SK-N-SH treated with all-trans-retinoic acid at 6 μM for 48 hours (cell line): ENCODE data around the gene PICK1.
A peak's percentile ranks its signal among the peaks of the same experiment; 100 is the strongest.

Source experiments
- ATAC-seq: fragments of 200-7000 bp; cut with Tn5 transposase; 3 replicates; pipeline ENCODE4 v1.9.1; 2020; ENCODE audit warnings: mild to moderate bottlenecking, moderate library complexity
- BACH2 ChIP-seq: fragments of 250-450 bp; sonication (Bioruptor Pico); IDR thresholded peaks from 2 replicates; pipeline ENCODE4 v1.9.0; 2021; ENCODE audit warnings: mild to moderate bottlenecking, borderline replicate concordance
- CSDC2 ChIP-seq: fragments of 250-450 bp; sonication (Bioruptor Pico); IDR thresholded peaks from 2 replicates; pipeline ENCODE4 v1.5.0; 2020; ENCODE audit warnings: mild to moderate bottlenecking, moderate library complexity
- ESRRG ChIP-seq: fragments of 250-450 bp; sonication (Bioruptor Pico); IDR thresholded peaks from 2 replicates; pipeline ENCODE4 v1.6.1; 2021; ENCODE audit warnings: mild to moderate bottlenecking
- GLIS3 ChIP-seq: fragments of 250-450 bp; sonication (Bioruptor Pico); IDR thresholded peaks from 2 replicates; pipeline ENCODE4 v1.5.0; 2020; ENCODE audit warnings: mild to moderate bottlenecking, moderate library complexity
- ISL1 ChIP-seq: fragments of 250-450 bp; sonication (Bioruptor Pico); IDR thresholded peaks from 2 replicates; pipeline ENCODE4 v2.1.2; 2022; ENCODE audit warnings: mild to moderate bottlenecking, moderate library complexity
- OSR1 ChIP-seq: fragments of 250-450 bp; sonication (Bioruptor Pico); IDR thresholded peaks from 2 replicates; pipeline ENCODE4 v1.8.0; 2022; ENCODE audit warnings: moderate library complexity, mild to moderate bottlenecking, inconsistent platforms
- PPARA ChIP-seq: fragments of 250-450 bp; sonication (Bioruptor Pico); IDR thresholded peaks from 2 replicates; pipeline ENCODE4 v1.5.0; 2020; ENCODE audit warnings: mild to moderate bottlenecking, borderline replicate concordance
- RARB ChIP-seq: fragments of 250-450 bp; sonication (Bioruptor Pico); IDR thresholded peaks from 2 replicates; pipeline ENCODE4 v1.8.0; 2021; ENCODE audit warnings: mild to moderate bottlenecking, moderate library complexity
- SNAI2 ChIP-seq: fragments of 250-450 bp; sonication (Bioruptor Pico); IDR thresholded peaks from 2 replicates; pipeline ENCODE4 v1.5.0; 2020; ENCODE audit warnings: mild to moderate bottlenecking, moderate library complexity
- TCF4 ChIP-seq: fragments of 250-450 bp; sonication (Bioruptor Pico); IDR thresholded peaks from 2 replicates; pipeline ENCODE4 v1.8.0; 2021; ENCODE audit warnings: mild to moderate bottlenecking, moderate library complexity, borderline replicate concordance
- TOX ChIP-seq: fragments of 250-450 bp; sonication (Bioruptor Pico); IDR thresholded peaks from 2 replicates; pipeline ENCODE4 v1.8.0; 2021; ENCODE audit warnings: mild to moderate bottlenecking, moderate library complexity, borderline replicate concordance
- ZC3H10 ChIP-seq: fragments of 250-450 bp; sonication (Bioruptor Pico); IDR thresholded peaks from 2 replicates; pipeline ENCODE4 v1.5.1; 2021; ENCODE audit warnings: mild to moderate bottlenecking, moderate library complexity
- ZFP3 ChIP-seq: fragments of 250-450 bp; sonication (Bioruptor Pico); IDR thresholded peaks from 2 replicates; pipeline ENCODE4 v1.5.0; 2020; ENCODE audit warnings: mild to moderate bottlenecking, moderate library complexity
- ZFP30 ChIP-seq: fragments of 450-650 bp; formaldehyde crosslinking; IDR thresholded peaks from 2 replicates; pipeline ENCODE4 v1.5.0; 2022; ENCODE audit warnings: mild to moderate bottlenecking, moderate library complexity
- ZNF565 ChIP-seq: fragments of 450-650 bp; formaldehyde crosslinking; conservative IDR thresholded peaks from 2 replicates; pipeline ENCODE4 v1.5.0; 2020; ENCODE audit warnings: low read depth, mild to moderate bottlenecking, moderate library complexity
- ZNF70 ChIP-seq: fragments of 450-650 bp; formaldehyde crosslinking; IDR thresholded peaks from 2 replicates; pipeline ENCODE4 v1.5.0; 2020; ENCODE audit warnings: mild to moderate bottlenecking, moderate library complexity
- ZNF8 ChIP-seq: fragments of 450-650 bp; formaldehyde crosslinking; IDR thresholded peaks from 2 replicates; pipeline ENCODE4 v1.5.0; 2020; ENCODE audit warnings: mild to moderate bottlenecking, moderate library complexity
- TF ChIP-seq, protein P1 (sequence below): fragments of 250-450 bp; sonication (Bioruptor Pico); IDR thresholded peaks from 2 replicates; pipeline ENCODE4 v1.5.0; 2020; ENCODE audit warnings: mild to moderate bottlenecking, moderate library complexity
- TF ChIP-seq, protein P2 (sequence below): fragments of 250-450 bp; sonication (Bioruptor Pico); IDR thresholded peaks from 2 replicates; pipeline ENCODE4 v1.8.0; 2021; ENCODE audit warnings: low read depth, mild to moderate bottlenecking, moderate library complexity, borderline replicate concordance
- TF ChIP-seq, protein P3 (sequence below): fragments of 250-450 bp; sonication (Bioruptor Pico); IDR thresholded peaks from 2 replicates; pipeline ENCODE4 v1.5.1; 2021; ENCODE audit warnings: mild to moderate bottlenecking, moderate library complexity
- TF ChIP-seq, protein P4 (sequence below): fragments of 250-450 bp; sonication (Bioruptor Pico); IDR thresholded peaks from 2 replicates; pipeline ENCODE4 v1.5.1; 2020; ENCODE audit warnings: low read depth, mild to moderate bottlenecking, moderate library complexity

Gene PICK1

DNA sequence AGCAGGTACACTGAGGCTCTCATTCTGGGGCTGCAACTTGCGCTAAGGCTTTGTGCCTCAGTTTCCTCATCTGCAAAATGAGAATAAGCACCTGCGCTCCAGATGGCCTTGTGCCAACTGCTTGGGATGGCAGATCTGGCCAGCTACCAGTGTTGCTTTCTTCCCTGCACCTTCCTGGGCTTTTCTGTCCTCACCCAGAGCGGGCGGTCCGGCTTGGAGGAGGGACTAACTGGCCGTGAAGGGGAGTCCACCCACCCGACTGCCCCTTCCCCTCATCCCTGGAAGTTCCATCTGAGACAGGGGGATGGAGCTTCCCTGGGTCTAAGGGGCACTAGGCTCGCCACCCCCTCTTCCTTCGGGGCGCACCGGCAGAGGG lies 23.3 kb downstream of the PICK1 start (continued):
- TF ChIP-seq, protein P1, sequence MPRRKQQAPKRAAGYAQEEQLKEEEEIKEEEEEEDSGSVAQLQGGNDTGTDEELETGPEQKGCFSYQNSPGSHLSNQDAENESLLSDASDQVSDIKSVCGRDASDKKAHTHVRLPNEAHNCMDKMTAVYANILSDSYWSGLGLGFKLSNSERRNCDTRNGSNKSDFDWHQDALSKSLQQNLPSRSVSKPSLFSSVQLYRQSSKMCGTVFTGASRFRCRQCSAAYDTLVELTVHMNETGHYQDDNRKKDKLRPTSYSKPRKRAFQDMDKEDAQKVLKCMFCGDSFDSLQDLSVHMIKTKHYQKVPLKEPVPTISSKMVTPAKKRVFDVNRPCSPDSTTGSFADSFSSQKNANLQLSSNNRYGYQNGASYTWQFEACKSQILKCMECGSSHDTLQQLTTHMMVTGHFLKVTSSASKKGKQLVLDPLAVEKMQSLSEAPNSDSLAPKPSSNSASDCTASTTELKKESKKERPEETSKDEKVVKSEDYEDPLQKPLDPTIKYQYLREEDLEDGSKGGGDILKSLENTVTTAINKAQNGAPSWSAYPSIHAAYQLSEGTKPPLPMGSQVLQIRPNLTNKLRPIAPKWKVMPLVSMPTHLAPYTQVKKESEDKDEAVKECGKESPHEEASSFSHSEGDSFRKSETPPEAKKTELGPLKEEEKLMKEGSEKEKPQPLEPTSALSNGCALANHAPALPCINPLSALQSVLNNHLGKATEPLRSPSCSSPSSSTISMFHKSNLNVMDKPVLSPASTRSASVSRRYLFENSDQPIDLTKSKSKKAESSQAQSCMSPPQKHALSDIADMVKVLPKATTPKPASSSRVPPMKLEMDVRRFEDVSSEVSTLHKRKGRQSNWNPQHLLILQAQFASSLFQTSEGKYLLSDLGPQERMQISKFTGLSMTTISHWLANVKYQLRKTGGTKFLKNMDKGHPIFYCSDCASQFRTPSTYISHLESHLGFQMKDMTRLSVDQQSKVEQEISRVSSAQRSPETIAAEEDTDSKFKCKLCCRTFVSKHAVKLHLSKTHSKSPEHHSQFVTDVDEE (CRISPR knock-in tag) = no peak

DNA sequence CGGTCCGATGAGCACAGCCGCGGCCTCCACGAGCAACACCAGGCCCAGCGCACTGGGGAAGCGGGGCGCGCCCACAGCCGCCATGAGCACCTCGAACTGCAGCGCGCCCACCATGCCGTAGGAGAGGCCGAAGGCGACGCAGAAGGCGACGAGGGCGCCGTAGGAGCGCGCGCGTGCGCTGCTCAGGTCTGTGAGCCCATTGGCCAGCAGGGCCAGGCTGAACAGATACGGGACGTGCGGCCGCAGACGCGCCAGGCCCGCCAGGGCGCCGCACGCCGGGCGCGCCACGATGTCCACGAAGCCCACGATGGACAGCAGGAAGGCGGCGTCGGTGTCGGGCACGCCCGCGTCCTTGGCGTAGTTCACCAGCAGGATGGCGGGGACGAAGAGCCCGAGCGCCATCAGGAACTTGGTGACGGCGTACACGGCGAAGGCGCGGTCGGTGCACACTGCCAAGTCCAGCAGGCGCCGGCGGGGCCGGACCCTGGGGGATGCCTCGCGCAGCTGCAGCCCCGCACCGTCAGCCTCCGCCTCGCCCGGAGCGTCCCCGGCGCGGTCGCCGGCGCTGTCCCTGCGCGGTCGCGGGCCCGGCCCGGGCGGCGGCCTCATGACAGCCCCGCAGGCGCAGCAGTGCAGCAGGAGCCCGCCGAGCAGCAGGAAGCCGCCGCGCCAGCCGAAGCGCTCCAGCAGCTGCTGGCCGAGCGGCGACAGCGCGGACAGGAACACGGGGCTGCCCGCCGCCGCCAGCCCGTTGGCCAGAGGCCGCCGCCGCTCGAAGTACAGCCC lies 23.8 kb downstream of the PICK1 start:
- ATAC-seq = peak; percentile 28; the same call in 2 of the 3 replicates
- TF ChIP-seq, protein P1 (CRISPR knock-in tag) = no peak
- TF ChIP-seq ZC3H10 (CRISPR knock-in tag) = no peak
- TF ChIP-seq RARB (CRISPR knock-in tag) = no peak
- no peak for TF ChIP-seq ZFP30 (CRISPR knock-in tag)
- TF ChIP-seq ZFP3 (CRISPR knock-in tag) = no peak
- TF ChIP-seq ESRRG (CRISPR knock-in tag) = no peak
- no peak for TF ChIP-seq ISL1 (CRISPR knock-in tag)
- TF ChIP-seq TOX (CRISPR knock-in tag) = no peak
- TF ChIP-seq ZNF8 = no peak
- TF ChIP-seq SNAI2 (CRISPR knock-in tag) = no peak
- no peak for TF ChIP-seq CSDC2 (CRISPR knock-in tag)
- TF ChIP-seq, protein P2, sequence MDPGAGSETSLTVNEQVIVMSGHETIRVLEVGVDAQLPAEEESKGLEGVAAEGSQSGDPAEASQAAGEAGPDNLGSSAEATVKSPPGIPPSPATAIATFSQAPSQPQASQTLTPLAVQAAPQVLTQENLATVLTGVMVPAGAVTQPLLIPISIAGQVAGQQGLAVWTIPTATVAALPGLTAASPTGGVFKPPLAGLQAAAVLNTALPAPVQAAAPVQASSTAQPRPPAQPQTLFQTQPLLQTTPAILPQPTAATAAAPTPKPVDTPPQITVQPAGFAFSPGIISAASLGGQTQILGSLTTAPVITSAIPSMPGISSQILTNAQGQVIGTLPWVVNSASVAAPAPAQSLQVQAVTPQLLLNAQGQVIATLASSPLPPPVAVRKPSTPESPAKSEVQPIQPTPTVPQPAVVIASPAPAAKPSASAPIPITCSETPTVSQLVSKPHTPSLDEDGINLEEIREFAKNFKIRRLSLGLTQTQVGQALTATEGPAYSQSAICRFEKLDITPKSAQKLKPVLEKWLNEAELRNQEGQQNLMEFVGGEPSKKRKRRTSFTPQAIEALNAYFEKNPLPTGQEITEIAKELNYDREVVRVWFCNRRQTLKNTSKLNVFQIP = no peak
- no peak for TF ChIP-seq GLIS3 (CRISPR knock-in tag)
- TF ChIP-seq TCF4 = no peak
- no peak for TF ChIP-seq BACH2 (CRISPR knock-in tag)
- TF ChIP-seq, protein P3, sequence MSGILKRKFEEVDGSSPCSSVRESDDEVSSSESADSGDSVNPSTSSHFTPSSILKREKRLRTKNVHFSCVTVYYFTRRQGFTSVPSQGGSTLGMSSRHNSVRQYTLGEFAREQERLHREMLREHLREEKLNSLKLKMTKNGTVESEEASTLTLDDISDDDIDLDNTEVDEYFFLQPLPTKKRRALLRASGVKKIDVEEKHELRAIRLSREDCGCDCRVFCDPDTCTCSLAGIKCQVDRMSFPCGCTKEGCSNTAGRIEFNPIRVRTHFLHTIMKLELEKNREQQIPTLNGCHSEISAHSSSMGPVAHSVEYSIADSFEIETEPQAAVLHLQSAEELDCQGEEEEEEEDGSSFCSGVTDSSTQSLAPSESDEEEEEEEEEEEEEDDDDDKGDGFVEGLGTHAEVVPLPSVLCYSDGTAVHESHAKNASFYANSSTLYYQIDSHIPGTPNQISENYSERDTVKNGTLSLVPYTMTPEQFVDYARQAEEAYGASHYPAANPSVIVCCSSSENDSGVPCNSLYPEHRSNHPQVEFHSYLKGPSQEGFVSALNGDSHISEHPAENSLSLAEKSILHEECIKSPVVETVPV (CRISPR knock-in tag) = no peak
- no peak for TF ChIP-seq PPARA (CRISPR knock-in tag)
- TF ChIP-seq OSR1 = no peak

DNA sequence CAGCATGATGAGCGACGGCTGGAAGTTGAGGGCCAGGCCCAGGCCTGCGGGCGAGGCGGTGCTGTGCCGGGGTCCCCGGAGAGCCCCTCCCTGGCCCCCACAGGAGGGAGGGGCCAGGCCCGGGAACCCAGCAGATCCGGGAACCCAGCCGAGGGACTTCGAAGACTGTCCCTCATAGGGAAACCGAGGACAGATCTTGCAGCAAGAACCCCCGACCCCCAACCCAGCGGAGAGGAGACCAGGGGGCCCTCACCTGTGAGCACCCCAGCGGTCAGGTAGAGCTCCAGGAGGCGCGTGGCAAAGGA lies 24.4 kb downstream of the PICK1 start:
- ATAC-seq = no peak; the same call in 2 of the 3 replicates
- TF ChIP-seq RARB (CRISPR knock-in tag) (no peak), ESRRG (CRISPR knock-in tag) (no peak), ISL1 (CRISPR knock-in tag) (no peak), CSDC2 (CRISPR knock-in tag) (no peak), TCF4 (no peak), GLIS3 (CRISPR knock-in tag) (no peak), TOX (CRISPR knock-in tag) (no peak), ZNF70 (no peak), OSR1 (no peak), SNAI2 (CRISPR knock-in tag) (no peak), ZFP30 (CRISPR knock-in tag) (no peak), PPARA (CRISPR knock-in tag) (no peak), ZFP3 (CRISPR knock-in tag) (no peak), BACH2 (CRISPR knock-in tag) (no peak), ZNF565 (no peak)
- TF ChIP-seq, protein P4, sequence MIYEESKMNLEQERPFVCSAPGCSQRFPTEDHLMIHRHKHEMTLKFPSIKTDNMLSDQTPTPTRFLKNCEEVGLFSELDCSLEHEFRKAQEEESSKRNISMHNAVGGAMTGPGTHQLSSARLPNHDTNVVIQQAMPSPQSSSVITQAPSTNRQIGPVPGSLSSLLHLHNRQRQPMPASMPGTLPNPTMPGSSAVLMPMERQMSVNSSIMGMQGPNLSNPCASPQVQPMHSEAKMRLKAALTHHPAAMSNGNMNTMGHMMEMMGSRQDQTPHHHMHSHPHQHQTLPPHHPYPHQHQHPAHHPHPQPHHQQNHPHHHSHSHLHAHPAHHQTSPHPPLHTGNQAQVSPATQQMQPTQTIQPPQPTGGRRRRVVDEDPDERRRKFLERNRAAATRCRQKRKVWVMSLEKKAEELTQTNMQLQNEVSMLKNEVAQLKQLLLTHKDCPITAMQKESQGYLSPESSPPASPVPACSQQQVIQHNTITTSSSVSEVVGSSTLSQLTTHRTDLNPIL (CRISPR knock-in tag) = no peak
- TF ChIP-seq, protein P1 (CRISPR knock-in tag) = no peak
- TF ChIP-seq, protein P2 = no peak
